Measurements from ENCODE around the gene TPRG1L.

The TPRG1L gene

GRCh38 chr1:3593745-3594144 is 31.1 kb upstream of the TPRG1L start:
- no peak for DNase-seq (ENCODE audit: low read depth)

DNA sequence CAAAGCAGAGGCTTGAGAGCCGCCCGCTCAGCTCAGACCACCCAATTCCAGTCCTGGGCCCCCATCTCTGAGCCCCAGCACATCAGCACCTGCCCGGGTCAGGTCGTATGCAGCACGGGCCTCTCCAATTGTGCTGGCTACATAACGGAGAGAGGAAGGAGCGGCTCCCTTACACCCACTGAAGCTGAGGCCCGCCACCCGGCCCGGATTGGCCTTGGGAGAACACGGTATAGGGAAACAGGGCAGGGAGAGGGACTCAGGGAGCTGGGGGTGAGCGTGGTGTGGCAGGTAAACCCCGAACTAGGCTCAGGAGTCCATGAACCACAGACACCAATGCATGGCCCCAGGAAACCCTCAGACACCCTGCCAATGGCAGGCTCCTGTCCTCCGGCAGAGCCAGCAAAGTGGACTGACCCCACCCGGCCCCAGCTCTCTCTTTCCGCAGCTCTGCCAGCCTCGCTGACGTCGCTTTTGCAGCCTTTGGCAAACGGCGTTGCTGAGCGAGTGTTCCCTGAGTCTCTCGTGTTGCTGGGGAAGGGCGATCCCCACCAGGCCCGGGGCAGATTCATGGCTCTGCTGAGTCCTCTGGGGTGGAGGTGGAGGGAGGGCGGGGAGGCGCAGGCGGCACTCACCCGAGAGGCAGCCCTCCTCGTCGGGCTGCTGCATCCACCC is 30.0 kb upstream of the TPRG1L start:
- no peak for DNase-seq (ENCODE audit: low read depth)

- no peak for DNase-seq (ENCODE audit: low read depth)
These were observed 28.9 kb upstream of the TPRG1L start for GRCh38 chr1:3595949-3596348.

DNA sequence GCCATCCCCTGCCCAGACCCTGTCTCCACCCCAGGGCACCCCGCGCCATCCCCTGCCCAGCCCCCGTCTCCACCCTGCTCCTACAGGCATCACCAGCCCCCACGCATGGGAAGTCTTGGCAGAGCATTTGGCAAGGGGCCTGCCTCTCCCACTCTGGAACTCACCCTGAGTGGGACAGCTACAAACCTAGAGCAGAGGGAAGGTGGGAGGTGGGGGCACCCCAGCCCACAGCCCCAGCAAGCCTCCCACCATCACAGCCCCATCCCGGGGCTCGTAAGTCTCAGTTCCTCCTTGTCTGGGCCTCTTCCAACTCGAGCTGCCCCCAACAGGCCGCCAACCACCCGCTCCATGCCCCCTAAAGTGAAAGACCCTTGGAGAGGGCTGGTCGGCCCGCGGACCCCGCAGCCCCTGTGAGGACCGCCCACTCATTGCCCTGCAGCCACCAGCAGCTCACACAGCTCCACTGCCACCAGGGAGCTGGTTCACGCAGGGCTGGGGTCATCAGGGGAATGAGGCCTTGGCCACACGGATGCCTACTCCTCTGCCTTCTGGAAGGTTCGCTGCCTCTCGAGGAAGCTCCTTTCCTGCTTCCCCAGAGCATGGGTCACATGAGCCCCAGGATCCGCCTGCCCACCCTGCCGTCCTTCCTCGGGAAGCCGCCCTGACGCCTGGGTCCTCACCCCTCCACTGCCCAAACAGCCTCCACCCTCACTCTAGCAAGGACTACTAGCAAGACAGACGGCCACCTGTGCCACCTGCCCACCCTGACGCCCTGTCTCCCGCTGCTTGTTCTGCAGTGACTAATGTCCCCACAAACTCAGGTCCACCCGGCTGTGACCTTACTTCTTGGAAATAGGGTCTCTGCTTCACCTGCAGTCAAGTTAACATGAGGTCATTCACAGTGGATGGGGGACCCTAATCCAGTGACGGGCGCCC is 27.9 kb upstream of the TPRG1L start:
- no peak for DNase-seq (ENCODE audit: low read depth)

DNA sequence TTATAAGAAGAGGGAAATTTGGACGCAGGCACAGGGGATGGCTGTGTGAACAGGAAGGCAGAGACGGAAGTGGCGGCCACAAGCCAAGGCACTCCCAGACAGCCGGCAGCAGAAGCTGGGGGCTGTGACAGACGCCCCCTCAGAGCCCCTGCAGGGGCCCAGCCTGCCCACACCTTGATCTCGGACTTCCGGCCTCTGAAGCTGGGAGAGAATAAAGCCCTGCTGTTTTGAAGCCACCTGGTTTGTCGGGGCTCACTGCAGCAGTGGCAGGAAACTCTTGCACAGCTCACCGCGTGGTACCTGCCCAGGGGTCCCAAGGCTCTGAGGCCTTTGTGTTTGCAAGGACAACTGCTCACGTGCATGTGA is 27.2 kb upstream of the TPRG1L start:
- no peak for DNase-seq (ENCODE audit: low read depth)

DNA sequence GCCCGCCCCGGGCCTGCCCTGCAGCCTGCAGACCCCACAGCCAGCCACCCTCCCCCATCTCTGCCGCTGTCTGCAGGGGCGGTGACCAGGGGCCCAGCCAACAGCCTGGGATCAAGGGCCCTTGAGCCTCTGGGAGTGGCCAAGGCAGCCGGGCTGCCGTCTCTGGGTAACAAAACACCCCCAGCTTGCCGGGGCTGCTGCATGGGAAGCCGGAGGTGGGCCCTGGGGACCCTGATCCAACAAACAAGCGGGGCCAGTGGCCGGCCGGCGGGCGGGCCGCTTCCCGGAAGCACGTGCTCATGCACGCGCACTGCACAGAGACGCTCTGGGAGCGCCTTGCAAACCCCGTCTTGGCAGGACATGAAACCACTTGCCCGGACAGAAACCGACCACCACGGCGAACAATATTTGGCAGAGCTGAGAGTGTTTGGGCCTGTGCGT is 26.7 kb upstream of the TPRG1L start:
- no peak for DNase-seq (ENCODE audit: low read depth)

GRCh38 chr1:3598522-3599285 is 26.1 kb upstream of the TPRG1L start:
- no peak for DNase-seq (ENCODE audit: low read depth)

- no peak for DNase-seq (ENCODE audit: low read depth)
These were observed 25.5 kb upstream of the TPRG1L start for GRCh38 chr1:3599286-3599811.

DNA sequence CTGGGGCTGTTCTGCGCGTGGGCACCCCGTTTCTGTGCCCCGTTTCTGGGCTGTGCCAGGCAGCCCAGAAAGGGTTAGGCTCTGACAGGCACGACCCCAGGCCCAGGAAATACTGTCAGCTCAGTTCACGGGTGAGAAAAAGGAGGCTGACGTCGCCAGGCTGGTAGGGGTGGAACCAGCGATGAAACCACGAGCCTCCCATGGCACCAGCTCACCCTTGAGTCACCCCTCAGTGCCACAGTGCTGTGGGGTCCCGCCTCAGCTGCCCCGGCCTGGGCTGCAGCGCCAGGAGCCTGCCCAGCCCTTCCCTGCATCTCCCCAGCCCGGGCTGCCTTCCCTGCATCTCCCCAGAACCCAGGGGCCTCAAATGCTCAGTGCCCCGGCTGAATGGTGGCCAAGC is 25.0 kb upstream of the TPRG1L start:
- no peak for DNase-seq (ENCODE audit: low read depth)

GRCh38 chr1:3600354-3600753 is 24.5 kb upstream of the TPRG1L start:
- DNase-seq (ENCODE audit: low read depth) = no peak

GRCh38 chr1:3601743-3602142 is 23.1 kb upstream of the TPRG1L start:
- no peak for DNase-seq (ENCODE audit: low read depth)

DNA sequence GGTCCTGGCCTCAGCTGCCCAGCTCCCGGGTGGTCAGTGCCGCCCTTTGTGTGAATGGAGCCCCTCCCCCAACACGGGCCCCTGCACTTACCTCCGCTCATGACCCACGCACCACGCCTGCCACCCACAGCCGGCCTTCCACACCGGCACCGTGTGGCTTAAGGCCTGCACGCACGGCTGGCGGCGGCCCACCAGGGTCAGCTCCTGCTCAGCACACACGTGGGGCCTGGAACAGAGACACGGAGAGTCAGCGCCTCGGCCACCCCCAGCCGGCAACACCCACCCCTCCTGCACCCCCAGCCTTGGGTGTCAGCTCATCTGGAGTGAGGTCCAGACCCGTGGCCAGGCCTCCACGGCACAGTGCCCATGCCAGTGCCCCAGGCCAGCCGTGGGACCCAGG is 22.4 kb upstream of the TPRG1L start:
- no peak for DNase-seq (ENCODE audit: low read depth)

- no peak for DNase-seq (ENCODE audit: low read depth)
These were observed 21.7 kb upstream of the TPRG1L start for GRCh38 chr1:3603156-3603555.

DNA sequence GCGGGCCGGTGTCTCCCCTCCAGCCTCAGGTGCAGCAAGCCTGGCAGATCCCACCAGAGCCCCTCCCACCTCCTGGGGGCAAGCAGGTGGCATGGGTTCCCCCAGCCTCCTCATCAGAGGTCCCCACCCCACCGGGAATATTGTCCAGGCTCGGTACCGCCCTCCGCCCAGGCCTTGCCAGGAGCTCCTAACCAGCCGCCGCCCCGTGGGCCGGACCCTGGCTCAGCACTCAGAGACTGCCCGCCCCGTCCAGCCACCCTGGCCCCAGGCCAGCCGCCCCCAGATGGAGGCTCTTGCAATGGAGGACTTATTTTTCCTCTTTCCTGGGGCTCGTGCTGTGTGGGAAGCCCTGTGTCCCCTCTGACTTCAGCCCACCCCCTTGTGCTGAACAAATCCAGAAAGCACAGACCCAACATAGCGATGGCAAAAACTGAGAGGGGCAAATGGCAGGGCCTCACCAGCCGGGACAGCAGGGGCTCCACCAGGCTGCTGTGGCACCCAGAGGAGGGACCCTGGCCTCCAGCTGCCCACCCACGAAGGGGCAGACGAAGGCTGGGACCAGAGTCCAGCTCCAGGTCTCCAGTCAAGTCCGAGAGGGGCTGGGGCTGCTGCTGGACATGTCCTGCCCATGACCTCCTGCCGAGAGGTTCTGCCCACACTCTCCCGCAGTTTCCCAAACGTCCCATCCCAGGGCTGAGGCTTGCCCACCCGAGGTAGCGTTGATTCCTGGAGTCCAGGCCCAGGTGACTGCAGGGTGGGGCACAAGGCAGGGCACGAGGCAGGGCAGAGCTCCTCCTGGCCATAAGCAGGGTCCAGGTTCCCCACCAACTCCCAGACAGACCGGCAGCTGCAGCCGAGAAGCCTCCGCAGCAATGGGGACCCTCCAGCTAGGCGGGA is 21.0 kb upstream of the TPRG1L start:
- no peak for DNase-seq (ENCODE audit: low read depth)

- DNase-seq (ENCODE audit: low read depth) = no peak
These were observed 20.3 kb upstream of the TPRG1L start for GRCh38 chr1:3604468-3604974.

DNA sequence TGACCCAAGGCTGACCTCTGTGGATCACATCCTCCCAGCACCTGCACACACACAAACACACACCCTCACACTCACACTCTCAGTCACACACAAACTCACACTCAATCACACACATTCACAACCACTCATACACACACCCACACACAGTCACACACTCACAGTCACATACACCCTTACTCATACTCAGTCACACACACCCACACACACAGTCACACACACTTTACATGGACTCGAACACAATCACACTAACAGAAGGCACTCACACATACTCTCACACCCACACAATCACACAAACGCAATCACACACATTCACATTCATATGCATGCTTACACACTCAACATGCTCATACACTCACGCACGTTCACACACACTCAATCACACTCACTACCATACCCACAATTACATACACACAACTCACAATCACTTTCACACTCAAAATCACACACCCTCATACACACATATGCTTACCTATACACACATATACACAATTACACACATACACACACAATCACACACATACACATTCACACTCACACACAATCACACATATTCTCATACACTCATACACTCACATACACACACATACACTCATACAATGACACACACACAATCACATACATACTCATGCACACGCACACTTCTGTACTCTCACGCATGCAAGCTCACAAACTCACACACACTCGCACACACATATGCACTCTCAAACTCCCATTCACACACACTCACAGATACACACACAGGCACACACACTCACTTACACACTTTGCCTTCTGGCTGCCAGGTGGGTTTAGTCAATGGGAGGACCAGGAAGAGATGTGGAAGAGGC is 19.6 kb upstream of the TPRG1L start:
- DNase-seq (ENCODE audit: low read depth) = no peak

DNA sequence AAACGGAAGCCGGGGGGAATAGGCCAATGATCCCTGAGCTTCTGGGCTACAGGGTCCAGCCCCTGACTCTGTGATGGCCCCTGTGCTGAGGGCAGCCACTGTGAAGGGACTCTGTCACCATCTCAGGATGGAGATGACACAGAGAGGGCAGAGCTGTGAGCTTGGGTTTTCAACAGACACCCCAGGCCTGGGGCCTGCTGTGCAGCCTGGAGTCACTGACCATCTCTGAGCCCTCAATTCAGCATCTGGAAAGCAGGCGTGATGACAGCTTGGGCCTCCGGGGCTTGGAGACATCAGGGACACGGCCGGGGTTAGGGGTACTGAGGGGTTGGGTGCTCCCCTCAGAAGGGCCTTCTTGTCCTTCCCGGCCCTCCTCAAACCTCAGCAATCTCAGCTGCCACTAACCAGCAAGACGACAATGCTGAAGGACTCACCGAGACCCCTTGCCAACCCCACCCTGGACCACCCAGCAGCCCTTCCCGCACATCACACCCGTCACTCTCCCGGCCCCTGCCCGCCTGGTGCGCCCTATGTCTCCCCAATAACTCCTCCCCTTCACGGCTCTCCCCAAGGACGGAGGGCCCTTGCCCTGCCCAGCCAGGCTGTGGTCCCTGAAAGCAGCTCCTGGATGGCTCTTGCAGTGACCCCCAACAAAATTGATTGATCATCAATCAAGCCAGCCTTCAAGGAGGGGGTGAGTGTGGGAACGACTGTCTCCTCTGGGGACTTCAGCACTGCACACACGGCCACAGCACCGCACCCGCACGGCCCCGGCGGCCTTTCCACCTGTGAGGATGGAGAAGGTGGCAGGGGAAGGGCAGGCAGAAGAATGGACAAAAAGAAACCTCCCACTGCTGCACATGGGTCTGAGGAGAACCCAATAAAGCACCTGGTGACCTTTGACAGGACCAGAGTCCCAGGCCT is 17.8 kb upstream of the TPRG1L start:
- DNase-seq (ENCODE audit: low read depth) = no peak

DNA sequence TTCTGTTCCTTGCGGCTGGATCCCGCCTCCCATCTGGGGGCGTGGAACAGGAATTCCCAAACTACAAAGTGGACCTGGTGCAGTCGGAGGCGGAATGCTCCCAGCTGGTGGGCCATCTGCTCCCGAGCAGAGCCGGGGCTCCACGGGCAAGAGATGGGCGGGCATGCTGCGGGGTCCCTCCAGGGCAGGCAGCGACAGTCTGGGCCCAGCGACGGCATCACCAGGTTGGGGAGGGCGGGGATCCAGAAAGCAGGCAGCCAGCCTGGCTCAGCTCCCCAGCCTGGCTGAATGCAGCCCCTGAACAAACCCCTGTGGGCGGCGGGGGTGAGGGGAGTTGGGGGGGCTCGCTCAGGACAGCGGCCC is 17.1 kb upstream of the TPRG1L start:
- no peak for DNase-seq (ENCODE audit: low read depth)

DNA sequence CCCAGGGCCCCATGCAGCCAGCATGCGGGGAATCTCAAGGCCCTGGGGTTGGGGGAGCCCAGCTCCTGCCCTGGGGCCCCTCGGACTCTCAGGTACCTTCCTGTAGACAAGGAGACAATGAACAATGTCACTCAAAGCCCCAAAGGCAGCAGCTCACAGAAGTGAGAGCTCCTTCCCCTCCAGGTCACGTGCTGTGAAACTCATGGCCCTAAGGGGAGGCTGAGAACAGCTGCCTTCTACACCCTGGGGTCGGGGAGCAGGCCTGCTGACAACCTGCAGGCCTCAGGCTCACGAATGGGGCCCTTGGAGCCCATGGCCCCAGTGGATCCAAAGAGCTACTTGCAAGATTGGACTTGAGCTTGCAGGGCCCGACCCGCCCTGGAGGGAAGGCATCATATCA is 16.7 kb upstream of the TPRG1L start:
- no peak for DNase-seq (ENCODE audit: low read depth)
